Endodermal cell (in vitro differentiated cells): ENCODE measurements around the gene OSGEPL1. TPM values are rescaled to one million over a fixed set of nuclear protein-coding genes. Genes with fewer than 3 reads are reported as not detected.
A peak's percentile ranks its signal among the peaks of the same experiment; 100 is the strongest.

ENCODE experiments used
- DNase-seq: peaks from one replicate; pipeline ENCODE4 v3.0.0-alpha.2; 2017
- H3K27ac ChIP-seq: 2 replicates; pipeline ENCODE4 v1.5.1; 2013; ENCODE audit warnings: mild to moderate bottlenecking, low read depth, low read length, moderate library complexity
- H3K27me3 ChIP-seq: 2 replicates; pipeline ENCODE4 v1.6.1; 2013; ENCODE audit warnings: mild to moderate bottlenecking, low read length, moderate library complexity; ENCODE audit not compliant: insufficient read depth, control insufficient read depth, poor library complexity, severe bottlenecking
- H3K36me3 ChIP-seq: 2 replicates; pipeline ENCODE4 v1.7.0; 2013; ENCODE audit warnings: mild to moderate bottlenecking, low read length, moderate library complexity; ENCODE audit not compliant: control insufficient read depth, insufficient read depth
- H3K4me1 ChIP-seq: one replicate; pipeline ENCODE4 v1.7.0; 2013; ENCODE audit warnings: low read length; ENCODE audit not compliant: control insufficient read depth, insufficient read depth
- H3K4me3 ChIP-seq: 2 replicates; pipeline ENCODE4 v1.5.1; 2013; ENCODE audit warnings: mild to moderate bottlenecking, low read length, moderate library complexity
- H3K9ac ChIP-seq: 2 replicates; pipeline ENCODE4 v1.6.1; 2013; ENCODE audit warnings: mild to moderate bottlenecking, low read length, moderate library complexity; ENCODE audit not compliant: poor library complexity, severe bottlenecking; ENCODE audit errors: extremely low read depth
- H3K9me3 ChIP-seq: 2 replicates; pipeline ENCODE4 v1.6.1; 2013; ENCODE audit warnings: mild to moderate bottlenecking, low read length, moderate library complexity; ENCODE audit not compliant: control insufficient read depth
- H3K27ac Mint-ChIP-seq: 2 replicates; pipeline ENCODE4 v1.8.0; 2020; ENCODE audit warnings: mixed read lengths
- H3K27me3 Mint-ChIP-seq: 2 replicates; pipeline ENCODE4 v1.8.0; 2021; ENCODE audit warnings: mild to moderate bottlenecking, mixed read lengths; ENCODE audit not compliant: insufficient read depth
- H3K36me3 Mint-ChIP-seq: 2 replicates; pipeline ENCODE4 v1.8.0; 2020; ENCODE audit warnings: low read depth, mixed read lengths
- H3K4me1 Mint-ChIP-seq: 2 replicates; pipeline ENCODE4 v1.8.0; 2020; ENCODE audit warnings: mixed read lengths
- H3K4me3 Mint-ChIP-seq: 2 replicates; pipeline ENCODE4 v1.8.0; 2020; ENCODE audit warnings: mild to moderate bottlenecking, moderate library complexity, mixed read lengths
- H3K9me3 Mint-ChIP-seq: 2 replicates; pipeline ENCODE4 v1.8.0; 2020; ENCODE audit warnings: mild to moderate bottlenecking, mixed read lengths
- WGBS, 2 experiments: methylation state at CpG; one replicate each; pipeline versions ENCODE4 v1.1.5 to v1.1.7; 2013; ENCODE audit warnings: missing lambda C conversion rate in 2 of 2, mixed read lengths in 1 of 2; ENCODE audit not compliant: insufficient coverage in 1 of 2, insufficient read length in 1 of 2; 5-methylcytosine and 5-hydroxymethylcytosine counted together
- long read RNA-seq, 4 experiments: library from polyadenylated mRNA in 2 of 4; library from RNA in 1 of 4; library from capped mRNA in 1 of 4; stranded (forward) in 3 of 4; unstranded in 1 of 4; transcript quantifications; one replicate each; pipeline ENCODE4 v2.0.0, GENCODE V29; 2020 to 2021; ENCODE audit warnings: inconsistent platforms in 1 of 4
- polyA plus RNA-seq, 2 experiments: library from polyadenylated mRNA; stranded (reverse); fragments of 50-300 nt; gene quantifications; one replicate each; pipeline ENCODE4 v1.2.3, GENCODE V29; 2013
- total RNA-seq, 2 donors: library from RNA; stranded (reverse); fragmentation: NEBNext Ultra II Directional in 1 of 2; extraction: Animal tissue kit (Norgen Biotek cat#: 25700) in 1 of 2; gene quantifications; 2 replicates in 1 of 2; 3 replicates in 1 of 2; pipeline ENCODE4 v1.2.1, GENCODE V29; 2021
- TF ChIP-seq, protein P1 (sequence below): fragments of 200-600 bp; sonication (generic); conservative IDR thresholded peaks from 2 replicates; pipeline ENCODE4 v1.5.0; 2021; ENCODE audit warnings: antibody characterized with exemption, mild to moderate bottlenecking

Gene OSGEPL1, protein sequence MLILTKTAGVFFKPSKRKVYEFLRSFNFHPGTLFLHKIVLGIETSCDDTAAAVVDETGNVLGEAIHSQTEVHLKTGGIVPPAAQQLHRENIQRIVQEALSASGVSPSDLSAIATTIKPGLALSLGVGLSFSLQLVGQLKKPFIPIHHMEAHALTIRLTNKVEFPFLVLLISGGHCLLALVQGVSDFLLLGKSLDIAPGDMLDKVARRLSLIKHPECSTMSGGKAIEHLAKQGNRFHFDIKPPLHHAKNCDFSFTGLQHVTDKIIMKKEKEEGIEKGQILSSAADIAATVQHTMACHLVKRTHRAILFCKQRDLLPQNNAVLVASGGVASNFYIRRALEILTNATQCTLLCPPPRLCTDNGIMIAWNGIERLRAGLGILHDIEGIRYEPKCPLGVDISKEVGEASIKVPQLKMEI
- total RNA-seq = 10 to 100 TPM in 1 of 2 donors, 1 to 10 TPM in 1; 9.7 to 16.1 TPM
- 25.7 TPM for polyA plus RNA-seq (2013, experiment 1 of 2)
- 21.2 TPM for polyA plus RNA-seq (2013, experiment 2 of 2)
- long read RNA-seq, experiment 1, partial matches to known transcripts = 0 of 5 reads
- long read RNA-seq, experiment 1, other reads (novel, unspliced or antisense) = 5 of 5 reads
- long read RNA-seq, experiment 2, partial matches to known transcripts = 2 of 23 reads
- long read RNA-seq, experiment 2, other reads (novel, unspliced or antisense) = 17 of 23 reads
- long read RNA-seq, experiment 3, transcript OSGEPL1-201 (9 exons, 1,885 nt) = major isoform, 6 of 41 reads
- long read RNA-seq, experiment 3, partial matches to known transcripts = 1 of 41 reads
- long read RNA-seq, experiment 3, other reads (novel, unspliced or antisense) = 34 of 41 reads
- long read RNA-seq, experiment 4, transcript OSGEPL1-201 (9 exons, 1,885 nt) = major isoform, 10 of 25 reads
- long read RNA-seq, experiment 4, partial matches to known transcripts = 0 of 25 reads
- long read RNA-seq, experiment 4, other reads (novel, unspliced or antisense) = 14 of 25 reads

DNA sequence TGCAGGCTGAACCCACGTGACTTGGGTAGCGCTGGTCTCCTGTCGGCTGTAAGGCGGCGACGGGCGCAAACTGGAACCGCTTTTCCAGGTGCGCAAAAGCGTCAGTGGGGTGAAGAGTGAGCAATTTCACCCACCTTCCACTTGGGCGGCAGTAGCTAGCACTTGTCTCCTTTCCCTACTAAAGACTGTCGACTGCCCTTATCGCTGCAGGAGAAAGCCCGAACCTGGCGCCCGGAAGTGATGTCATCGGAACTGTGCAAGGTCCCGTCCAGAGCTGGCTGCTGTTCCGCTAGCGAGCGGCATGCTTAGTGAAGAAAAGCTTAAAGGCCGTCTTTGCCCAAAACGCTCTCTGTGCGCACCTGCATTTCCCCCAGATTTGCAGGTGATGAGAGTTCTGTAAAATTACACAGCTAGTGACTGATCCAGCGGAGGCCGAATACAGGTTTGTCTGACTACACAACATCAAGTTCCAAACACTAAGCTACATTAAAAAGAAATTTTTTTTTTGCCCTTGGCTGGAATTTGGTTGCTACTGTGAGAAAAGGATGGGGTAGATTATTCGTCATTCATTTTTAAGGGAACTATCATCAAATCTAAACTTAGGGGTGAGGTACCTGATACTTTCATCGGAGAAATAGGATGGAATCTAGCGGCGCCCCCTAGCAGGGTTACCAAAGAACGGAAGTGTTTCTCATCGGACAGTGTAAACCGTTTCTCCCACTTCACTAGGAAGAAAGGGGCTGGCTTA, at the start of gene OSGEPL1:
Gene OSGEPL1 (minus strand): TSS at position 242 of the 748 bp plus-strand sequence. CDS start 1,152 bp downstream, outside the sequence.
- peak; percentile 97 for DNase-seq
- no peaks in the 10 kb centered on the region for H3K27me3 Mint-ChIP-seq
- Histone ChIP-seq H3K27me3 (no peaks in the 10 kb centered on the region), H3K4me1 (no peaks in the 10 kb centered on the region), H3K9ac (peak within 1 kb of the TSS; percentile 74), H3K9me3 (no peaks in the 10 kb centered on the region), H3K4me3 (peak within 1 kb of the TSS; percentile 98), H3K27ac (peak within 1 kb of the TSS; percentile 71), H3K36me3 (peaks cover 12% of the 10 kb centered on the region)
- peak within 1 kb of the TSS; percentile 97 for H3K27ac Mint-ChIP-seq
- peak within 1 kb of the TSS; percentile 86 for H3K4me3 Mint-ChIP-seq
- H3K36me3 Mint-ChIP-seq = peaks cover 21% of the 10 kb centered on the region
- WGBS, 2 experiments = 0% methylated on average over 23 to 33 of the region's 33 CpGs
- peaks cover 3% of the 10 kb centered on the region for H3K4me1 Mint-ChIP-seq
- no peaks in the 10 kb centered on the region for H3K9me3 Mint-ChIP-seq
- TF ChIP-seq, protein P1, sequence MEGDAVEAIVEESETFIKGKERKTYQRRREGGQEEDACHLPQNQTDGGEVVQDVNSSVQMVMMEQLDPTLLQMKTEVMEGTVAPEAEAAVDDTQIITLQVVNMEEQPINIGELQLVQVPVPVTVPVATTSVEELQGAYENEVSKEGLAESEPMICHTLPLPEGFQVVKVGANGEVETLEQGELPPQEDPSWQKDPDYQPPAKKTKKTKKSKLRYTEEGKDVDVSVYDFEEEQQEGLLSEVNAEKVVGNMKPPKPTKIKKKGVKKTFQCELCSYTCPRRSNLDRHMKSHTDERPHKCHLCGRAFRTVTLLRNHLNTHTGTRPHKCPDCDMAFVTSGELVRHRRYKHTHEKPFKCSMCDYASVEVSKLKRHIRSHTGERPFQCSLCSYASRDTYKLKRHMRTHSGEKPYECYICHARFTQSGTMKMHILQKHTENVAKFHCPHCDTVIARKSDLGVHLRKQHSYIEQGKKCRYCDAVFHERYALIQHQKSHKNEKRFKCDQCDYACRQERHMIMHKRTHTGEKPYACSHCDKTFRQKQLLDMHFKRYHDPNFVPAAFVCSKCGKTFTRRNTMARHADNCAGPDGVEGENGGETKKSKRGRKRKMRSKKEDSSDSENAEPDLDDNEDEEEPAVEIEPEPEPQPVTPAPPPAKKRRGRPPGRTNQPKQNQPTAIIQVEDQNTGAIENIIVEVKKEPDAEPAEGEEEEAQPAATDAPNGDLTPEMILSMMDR = peak; percentile 74

DNA sequence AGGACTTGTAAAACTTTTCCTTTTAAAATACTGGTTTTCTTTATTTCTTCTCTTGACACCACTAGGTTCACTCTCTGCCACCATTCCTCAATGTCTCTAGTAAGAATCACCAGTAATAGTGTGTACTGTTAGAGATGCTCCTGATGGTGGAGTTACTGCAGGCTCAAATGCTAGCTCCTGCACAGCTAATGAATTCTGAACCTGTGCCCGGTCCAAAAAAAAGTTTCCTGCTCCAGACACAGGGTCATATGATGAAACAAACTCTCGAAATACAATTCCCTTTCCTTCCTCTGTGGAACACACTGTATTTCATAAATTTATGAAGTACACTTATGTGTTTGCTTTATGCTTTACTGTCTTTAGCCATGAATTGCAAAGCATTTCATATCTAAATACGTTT, 40.8 kb upstream of the OSGEPL1 start:
- no peaks in the 10 kb centered on the region for H3K4me1 ChIP-seq
- DNase-seq = no peak
- no peaks in the 10 kb centered on the region for H3K27me3 ChIP-seq
- no peaks in the 10 kb centered on the region for H3K9me3 Mint-ChIP-seq
- H3K27ac ChIP-seq = no peak overlapping the region
- peaks cover 78% of the 10 kb centered on the region for H3K36me3 ChIP-seq
- WGBS, 2 experiments = 95 to 100% methylated on average over 1 to 2 of the region's 3 CpGs
- H3K4me1 Mint-ChIP-seq = no peaks in the 10 kb centered on the region
- no peaks in the 10 kb centered on the region for H3K27me3 Mint-ChIP-seq
- TF ChIP-seq, protein P1 = no peak
- no peak overlapping the region for H3K4me3 ChIP-seq
- H3K9ac ChIP-seq = no peak overlapping the region
- no peak overlapping the region for H3K27ac Mint-ChIP-seq
- no peak overlapping the region for H3K4me3 Mint-ChIP-seq
- H3K36me3 Mint-ChIP-seq = peaks cover 21% of the 10 kb centered on the region
- H3K9me3 ChIP-seq = peaks cover 12% of the 10 kb centered on the region

DNA sequence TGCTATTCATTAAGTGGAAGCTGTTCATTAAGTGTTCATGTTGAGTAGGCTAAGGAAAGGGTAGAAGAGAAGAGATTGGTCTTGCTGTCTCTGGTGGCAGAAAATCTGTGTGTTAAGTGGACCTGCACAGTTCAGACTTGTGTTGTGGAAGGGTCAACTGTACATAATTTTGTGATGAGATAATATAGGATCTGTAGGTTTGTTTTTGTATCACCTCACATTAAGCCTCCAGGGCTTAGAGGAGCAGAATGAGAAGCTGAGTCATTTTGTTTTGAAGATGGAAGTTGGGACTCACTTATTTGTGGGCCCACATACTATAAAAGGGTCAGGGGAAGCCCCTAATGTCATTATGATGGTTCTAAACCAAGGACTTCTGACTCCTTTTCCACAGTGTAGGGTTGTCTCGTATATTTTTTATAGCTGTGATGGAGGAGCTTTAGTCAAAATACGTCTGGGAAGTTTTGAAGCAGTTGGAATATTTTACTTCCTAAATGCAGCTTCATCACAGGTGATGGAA, 39.9 kb upstream of the OSGEPL1 start:
- peaks cover 80% of the 10 kb centered on the region for H3K36me3 ChIP-seq
- H3K9me3 Mint-ChIP-seq = no peaks in the 10 kb centered on the region
- TF ChIP-seq, protein P1 = no peak
- no peaks in the 10 kb centered on the region for H3K4me1 Mint-ChIP-seq
- H3K27me3 Mint-ChIP-seq = no peaks in the 10 kb centered on the region
- H3K27me3 ChIP-seq = no peaks in the 10 kb centered on the region
- peaks cover 16% of the 10 kb centered on the region for H3K36me3 Mint-ChIP-seq
- WGBS, 2 experiments = 82% methylated on average over 2 of the region's 2 CpGs; no CpG with 5 or more reads in 1 of the 2 experiments
- H3K27ac Mint-ChIP-seq = no peak overlapping the region
- no peak overlapping the region for H3K4me3 Mint-ChIP-seq
- no peak overlapping the region for H3K4me3 ChIP-seq
- H3K27ac ChIP-seq = no peak overlapping the region
- no peak for DNase-seq
- no peak overlapping the region for H3K9ac ChIP-seq
- H3K9me3 ChIP-seq = peaks cover 3% of the 10 kb centered on the region
- H3K4me1 ChIP-seq = no peaks in the 10 kb centered on the region
